Measurements from ENCODE around the gene TMTC1.

TMTC1 gene

DNA sequence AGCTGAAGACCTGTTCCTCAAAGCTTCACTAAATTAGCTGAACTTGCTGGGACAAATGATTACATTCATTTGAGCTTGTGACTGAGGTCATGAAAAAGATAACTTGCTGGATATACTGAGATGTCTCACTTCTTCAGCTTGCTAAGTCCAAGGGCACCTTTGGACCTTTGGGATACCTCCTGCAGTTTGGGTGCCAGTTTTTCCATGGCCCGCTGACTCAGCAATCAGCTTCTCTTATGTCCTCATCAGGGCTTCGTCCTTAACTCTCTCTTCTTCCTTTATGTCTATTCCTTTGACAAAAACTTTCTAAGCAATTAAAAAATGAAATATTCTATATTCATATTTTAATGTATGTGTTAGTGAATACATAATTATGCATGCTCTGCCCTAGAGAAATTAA lies 331.9 kb downstream of the TMTC1 start:
- DNase-seq (ENCODE audit: low read depth) = no peak
